GM12873 (cell line): ENCODE measurements around the gene AMER1.

ENCODE experiments used
- CTCF ChIP-seq: IDR thresholded peaks from 2 replicates; pipeline ENCODE4 v1.5.1; 2012; ENCODE audit warnings: low read depth, mild to moderate bottlenecking, moderate library complexity, low read length, control low read depth; ENCODE audit not compliant: insufficient read depth; ENCODE audit errors: missing control alignments

Gene AMER1

GRCh38 chrX:64205441-64205734 is at the start of gene AMER1:
TSS of gene AMER1 (minus strand) at chrX:64205708. CDS start at chrX:64193286, 12,422 bp downstream.
- no peak for TF ChIP-seq CTCF

GRCh38 chrX:64230123-64230970 is 24.8 kb upstream of the AMER1 start, which contains the start of gene ASB12:
TSS of gene ASB12 (minus strand) at chrX:64230607. CDS start at chrX:64225650, 4,957 bp downstream.
- peak; percentile 4 for TF ChIP-seq CTCF

- no peak for TF ChIP-seq CTCF
These were observed 23.6 kb upstream of the AMER1 start for GRCh38 chrX:64229154-64229553.

- TF ChIP-seq CTCF = no peak
These were observed 12.5 kb upstream of the AMER1 start for GRCh38 chrX:64218023-64218422.

GRCh38 chrX:64206556-64207162 is 1.2 kb upstream of the AMER1 start:
- no peak for TF ChIP-seq CTCF

- TF ChIP-seq CTCF = peak; percentile 19
These were observed 410 bp upstream of the AMER1 start for GRCh38 chrX:64205735-64206501.
